SK-MEL-5 (cell line): Measurements from ENCODE around the gene MTA3. TPM values are rescaled to one million over a fixed set of nuclear protein-coding genes. Genes with fewer than 3 reads are reported as not detected.
"Not testable (repeated sequence)": the region's sequence is repeated elsewhere in the genome, so short reads cannot be mapped to it uniquely, and the experiment has no call there.

Experiments used
- DNase-seq: peaks from one replicate; pipeline ENCODE4 v3.0.0-alpha.2; 2016; ENCODE audit warnings: low read depth, low spot score
- in situ Hi-C: cut with HindIII; loops from 2 replicates; pipeline ENCODE4 v1.10.0; 2016; ENCODE audit warnings: low sequenced_read_pairs, high pct_unique_total_duplicates, low pct_unique_long_range_greater_than_20kb
- total RNA-seq: library from RNA; depleted of rRNA; stranded (reverse); fragments of >200 nt; shearing (Covaris generic); gene quantifications from 2 replicates; pipeline ENCODE4 v1.2.3, GENCODE V29; 2014

The MTA3 gene
- total RNA-seq, 1 experiment from 2014 or later = 38.9 TPM

DNA sequence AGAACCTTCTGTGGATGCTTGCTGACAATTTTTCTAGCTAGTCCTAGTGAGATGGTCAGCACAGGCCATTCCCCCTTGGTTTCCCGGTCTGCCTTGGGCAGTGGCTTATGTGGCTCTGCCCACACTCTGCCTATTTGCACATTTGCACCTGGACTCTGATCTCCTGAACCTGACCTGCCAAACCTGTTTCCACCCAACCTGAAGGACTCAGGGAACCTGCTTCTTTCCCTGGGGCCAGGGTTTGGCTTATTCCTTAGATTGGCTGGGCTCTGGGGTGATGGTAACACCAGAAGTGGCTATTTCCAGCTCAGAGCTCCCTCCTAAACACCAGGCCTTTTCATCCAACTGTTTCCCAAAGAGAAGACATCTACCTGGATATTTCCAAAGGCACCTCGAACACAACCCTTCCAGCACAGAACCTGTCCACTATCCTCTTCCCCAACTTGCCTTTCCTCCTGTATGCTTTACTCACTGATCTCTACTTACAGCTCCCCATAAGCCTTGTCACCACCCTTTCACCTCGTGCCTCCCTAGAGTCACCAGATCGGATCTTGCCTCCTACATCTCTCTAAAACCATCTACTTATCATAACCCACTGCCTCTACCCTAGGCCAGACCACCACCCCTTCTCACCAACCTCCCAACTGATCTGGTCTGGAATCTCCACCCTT is 5.8 kb upstream of the MTA3 start:
- in situ Hi-C loops = no loop called here
- no peak for DNase-seq

- DNase-seq = no peak
- in situ Hi-C loops = no loop called here
Observed at GRCh38 chr2:42566025-42566424, 2.4 kb upstream of the MTA3 start.

DNA sequence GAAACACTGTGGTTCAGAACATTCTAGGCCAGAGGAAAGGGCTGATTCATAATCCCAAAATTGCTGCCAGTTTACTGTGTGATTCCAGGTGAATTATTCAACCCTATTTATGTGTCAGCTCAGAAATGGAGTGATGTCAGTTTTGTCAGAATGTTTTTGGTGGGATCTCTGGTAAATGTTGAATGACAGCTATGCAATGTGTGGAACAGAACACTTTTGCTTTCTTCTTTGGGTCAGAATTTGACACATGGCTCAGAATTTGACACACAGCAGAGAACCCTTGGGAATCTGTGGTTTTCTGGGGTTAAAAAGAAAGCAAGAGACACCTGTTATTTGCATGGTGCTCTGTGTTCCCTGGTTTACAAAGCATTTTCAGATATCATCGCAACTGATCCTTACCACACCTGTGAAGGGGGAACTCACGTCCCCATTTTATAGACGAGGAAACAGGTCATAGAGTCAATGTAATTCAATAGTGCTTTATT is 1.6 kb upstream of the MTA3 start:
- no peak for DNase-seq
- in situ Hi-C loops = no loop called here

DNA sequence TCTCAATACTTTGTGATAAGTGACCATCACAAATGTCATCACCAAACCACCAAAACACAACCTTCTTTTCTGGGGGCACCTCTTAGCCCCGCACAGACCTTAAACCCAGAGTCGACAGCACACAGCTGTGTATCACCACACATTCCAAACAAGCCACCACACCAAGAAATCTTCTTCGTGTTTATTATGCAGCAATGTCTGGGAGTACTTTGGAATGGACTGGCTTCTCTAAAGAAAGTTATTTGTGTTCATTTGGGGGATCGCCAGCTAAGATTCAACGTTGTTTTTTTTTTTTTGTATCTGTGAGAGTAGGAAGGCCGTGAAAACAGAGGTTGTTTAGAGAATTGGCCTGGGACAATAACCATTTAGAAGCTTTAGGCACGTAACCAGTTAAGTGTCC is 1.1 kb upstream of the MTA3 start:
- in situ Hi-C loops = no loop called here

GRCh38 chr2:42567806-42568400 is 529 bp upstream of the MTA3 start:
- DNase-seq = no peak
- in situ Hi-C loops = no loop called here

More for the DNA sequence above, 1.1 kb upstream of the MTA3 start:
- DNase-seq = no peak

DNA sequence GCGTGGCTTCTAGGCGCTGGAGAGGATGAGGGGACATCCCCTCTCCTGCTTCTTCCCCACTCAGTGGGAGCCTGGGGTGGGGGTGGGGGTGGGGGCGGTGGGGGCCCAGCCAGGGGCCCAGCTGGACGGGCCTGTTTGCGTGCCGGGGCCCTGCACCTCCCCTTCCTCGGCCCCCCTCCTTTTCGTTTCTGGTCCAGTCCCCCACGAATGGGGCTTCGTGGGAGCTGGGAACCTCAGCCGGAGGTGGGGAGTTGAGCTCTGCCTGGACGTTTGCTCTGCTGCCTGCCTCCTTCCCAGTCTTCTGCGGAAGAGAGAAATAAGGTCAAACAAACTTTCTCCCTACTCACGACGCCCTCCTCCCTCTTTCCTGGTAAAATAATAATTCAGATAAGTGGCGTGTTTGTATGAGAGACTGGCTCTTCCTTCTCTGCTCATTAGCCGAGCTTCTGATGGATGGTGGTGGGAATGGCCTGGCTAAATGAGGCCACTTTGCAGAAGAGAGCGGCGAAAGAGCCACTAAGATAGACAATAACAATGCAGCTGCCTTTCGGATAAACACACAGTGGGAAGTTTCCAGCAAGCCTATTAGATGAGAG is 782 bp downstream of the MTA3 start:
- in situ Hi-C loops = no loop called here

GRCh38 chr2:42569883-42570282 is 1.5 kb downstream of the MTA3 start:
- peak; percentile 45 for DNase-seq
- in situ Hi-C loops = no loop called here

More for the DNA sequence above, 782 bp downstream of the MTA3 start:
- DNase-seq = peak; percentile 29

DNA sequence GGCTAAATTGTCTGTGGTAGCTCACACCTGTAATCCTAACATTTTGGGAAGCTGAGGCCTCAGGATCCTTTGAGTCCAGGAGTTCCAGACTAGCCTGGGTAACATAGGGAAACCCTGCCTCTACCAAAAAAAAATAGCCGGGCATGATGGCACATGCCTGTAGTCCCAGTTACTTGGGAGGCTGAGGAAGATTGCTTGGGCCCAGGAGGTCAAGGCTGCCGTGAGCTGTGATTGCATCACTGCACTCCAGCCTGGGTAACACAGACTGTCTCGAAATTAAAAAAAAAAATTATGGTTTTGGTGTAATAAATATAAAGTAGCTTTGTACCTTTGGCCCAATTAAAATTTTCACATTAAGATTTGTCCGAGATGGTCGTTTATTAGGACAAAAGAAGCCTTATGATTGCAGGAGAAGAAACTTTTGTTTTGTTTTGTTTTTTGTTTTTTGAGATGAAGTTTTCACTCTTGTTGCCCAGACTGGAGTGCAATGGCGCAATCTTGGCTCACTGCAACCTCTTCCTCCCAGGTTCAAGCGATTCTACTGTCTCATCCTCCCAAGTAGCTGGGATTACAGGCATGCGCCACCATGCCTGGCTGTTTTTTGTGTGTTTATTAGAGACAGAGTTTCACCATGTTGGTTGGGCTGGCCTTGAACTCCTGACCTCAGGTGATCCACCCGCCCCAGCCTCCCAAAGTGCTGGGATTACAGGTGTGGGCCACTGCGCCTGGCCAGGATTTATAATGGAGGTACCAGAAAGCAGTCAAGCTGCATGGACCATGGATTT is 4.1 kb downstream of the MTA3 start:
- DNase-seq = no peak

DNA sequence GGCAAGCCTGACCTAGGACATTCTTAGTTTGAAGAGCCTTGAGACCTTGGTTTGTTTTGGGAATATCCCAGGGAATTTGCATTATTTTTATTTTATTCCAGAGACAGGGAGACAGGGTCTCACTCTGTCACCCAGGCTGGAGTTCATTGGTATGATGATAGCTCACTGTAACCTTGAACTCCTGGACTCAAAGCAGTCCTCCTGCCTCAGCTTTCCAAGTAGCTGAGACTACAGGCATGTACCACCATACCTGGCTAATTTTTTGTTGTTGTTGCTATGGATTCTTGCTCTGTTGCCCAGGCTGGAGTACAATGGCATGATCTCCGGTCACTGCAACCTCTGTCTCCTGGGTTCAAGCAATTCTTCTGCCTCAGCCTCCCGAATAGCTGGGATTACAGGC is 4.8 kb downstream of the MTA3 start:
- in situ Hi-C loops = no loop called here

More for the DNA sequence above, 4.1 kb downstream of the MTA3 start:
- in situ Hi-C loops = no loop called here

GRCh38 chr2:42575458-42576064 is 7.1 kb downstream of the MTA3 start:
- in situ Hi-C loops = no loop called here

More for the DNA sequence above, 4.8 kb downstream of the MTA3 start:
- DNase-seq = no peak

DNA sequence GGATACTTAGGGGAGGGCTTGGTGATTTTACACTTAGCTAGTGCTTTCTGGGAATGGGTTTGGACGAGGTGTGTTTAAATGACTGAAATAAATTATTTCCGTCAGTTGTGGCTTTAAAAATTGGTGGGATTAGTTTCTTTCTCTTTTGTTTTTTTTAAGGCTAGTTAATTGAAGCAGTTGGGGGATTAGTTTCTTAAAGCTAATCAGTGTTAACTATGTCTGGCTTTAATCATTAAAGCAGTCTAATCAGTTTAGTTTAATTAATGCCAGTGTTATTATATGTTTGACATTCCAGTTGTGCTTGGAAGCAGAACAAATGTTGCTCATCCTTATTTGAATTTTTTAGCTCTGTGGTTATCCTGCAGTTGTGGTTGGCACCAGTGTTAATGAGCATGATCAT is 10.2 kb downstream of the MTA3 start:
- in situ Hi-C loops = no loop called here
- DNase-seq = no peak

More at GRCh38 chr2:42575458-42576064, 7.1 kb downstream of the MTA3 start:
- DNase-seq = no peak

- DNase-seq = no peak
- in situ Hi-C loops = no loop called here
Observed at GRCh38 chr2:42581257-42581656, 12.8 kb downstream of the MTA3 start.

DNA sequence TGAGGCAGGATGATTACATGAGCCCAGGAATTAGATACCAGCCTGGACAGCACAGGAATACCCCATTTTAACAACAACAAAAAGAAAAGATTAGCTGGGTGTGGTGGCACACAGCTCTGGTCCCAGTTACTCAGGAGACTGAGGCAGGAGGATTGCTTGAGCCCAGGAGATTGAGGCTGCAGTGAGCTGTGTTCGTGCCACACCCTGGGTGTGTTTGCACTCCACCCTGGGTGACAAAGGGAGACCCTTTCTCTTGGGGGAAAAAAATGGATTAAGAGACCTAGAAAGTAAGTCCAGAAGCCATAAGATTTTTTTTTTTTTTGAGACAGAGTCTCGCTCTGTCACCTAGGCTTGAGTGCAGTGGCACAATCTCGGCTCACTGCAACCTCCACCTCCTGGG is 16.2 kb downstream of the MTA3 start:
- DNase-seq, in situ Hi-C loops: not testable (repeated sequence)

DNA sequence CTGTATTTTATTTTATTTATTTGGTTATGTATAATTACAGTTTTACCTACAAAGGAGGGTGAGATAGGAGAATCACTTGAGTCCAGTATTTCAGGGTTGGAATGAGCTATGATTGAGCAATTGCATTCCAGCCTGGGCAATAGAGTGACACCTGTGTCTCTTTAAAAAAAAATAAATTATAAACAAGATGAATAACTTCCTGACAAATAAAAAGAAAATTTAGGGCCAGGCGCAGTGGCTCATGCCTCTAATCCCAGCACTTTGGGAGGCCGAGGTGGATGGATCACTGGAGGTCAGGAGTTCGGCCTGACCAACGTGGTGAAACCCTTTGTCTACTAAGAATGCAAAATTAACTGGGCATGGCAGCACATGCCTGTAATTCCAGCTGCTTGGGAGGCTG is 17.3 kb downstream of the MTA3 start:
- in situ Hi-C loops = no loop called here
- DNase-seq = no peak

DNA sequence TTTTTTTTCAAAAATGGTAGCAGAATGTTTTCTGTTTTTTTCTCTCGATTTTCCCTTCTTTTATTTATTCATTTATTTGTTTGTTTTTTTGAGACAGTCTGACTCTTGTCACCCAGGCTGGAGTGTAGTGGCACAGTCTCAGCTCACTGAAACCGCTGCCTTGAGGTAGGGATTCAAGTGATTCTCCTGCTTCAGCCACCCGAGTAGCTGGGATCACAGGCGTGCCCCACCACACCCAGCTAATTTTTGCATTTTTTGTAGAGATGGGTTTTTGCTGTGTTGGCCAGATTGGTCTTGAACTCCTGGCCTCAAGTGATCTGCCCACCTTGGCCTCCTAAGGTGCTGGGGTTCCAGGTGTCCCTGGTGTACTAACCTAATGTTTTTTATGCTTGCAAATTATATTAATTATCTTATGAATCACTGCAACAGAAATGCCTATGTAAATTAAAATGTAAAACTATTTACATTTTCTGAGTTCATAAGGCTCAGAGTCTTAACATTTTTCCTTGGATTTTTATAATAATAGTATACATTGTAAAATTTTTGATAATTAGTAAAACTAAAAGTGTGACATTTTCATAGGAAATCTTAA is 19.2 kb downstream of the MTA3 start:
- in situ Hi-C loops = no loop called here
- no peak for DNase-seq

DNA sequence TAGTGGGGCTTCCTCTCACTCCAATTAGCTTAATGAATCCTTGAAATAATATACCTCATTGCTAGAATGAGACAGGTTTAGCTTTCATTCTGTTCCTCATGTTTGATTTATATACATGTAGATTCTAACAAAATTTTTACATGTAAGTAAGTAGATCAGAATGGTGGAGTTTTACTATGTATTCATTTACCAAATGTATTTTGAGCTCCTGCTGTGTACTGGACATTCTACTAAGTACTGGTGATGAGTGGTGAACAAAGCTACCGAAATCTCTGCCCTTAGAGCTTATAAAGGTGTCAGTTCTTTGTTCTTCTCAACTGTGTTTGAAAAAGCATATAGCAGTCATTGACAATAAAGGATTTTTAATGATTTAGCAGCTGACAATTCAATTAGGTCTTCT is 19.7 kb downstream of the MTA3 start:
- in situ Hi-C loops = no loop called here
- no peak for DNase-seq

DNA sequence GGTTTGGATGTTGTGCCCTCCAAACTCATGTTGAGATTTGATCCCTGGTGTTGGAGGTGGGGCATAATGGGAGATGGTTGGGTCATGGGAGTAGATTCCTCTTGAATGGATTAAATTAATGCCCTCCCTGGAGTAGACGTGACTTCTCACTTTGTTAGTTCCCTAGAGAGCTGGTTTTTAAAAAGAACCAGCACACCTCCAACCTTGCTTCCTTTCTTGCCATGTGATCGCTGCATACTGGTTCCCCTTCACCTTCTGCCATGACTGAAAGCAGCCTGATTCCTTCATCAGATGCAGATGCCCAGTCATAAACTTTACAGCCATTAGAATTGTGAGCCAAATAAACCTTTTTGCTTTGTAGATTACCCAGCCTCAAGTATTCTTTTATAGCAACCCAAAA is 21.7 kb downstream of the MTA3 start:
- in situ Hi-C loops = no loop called here
- no peak for DNase-seq
